Spleen (tissue), 11 donors: ENCODE results near the gene EEF1G. TPM values are rescaled to one million over a fixed set of nuclear protein-coding genes. Genes with fewer than 3 reads are reported as not detected.

Experiments
- DNase-seq: peaks from one replicate; pipeline ENCODE4 v3.0.0-alpha.2; 2020
- H3K27ac ChIP-seq, 8 donors: fragments of 200-600 bp; sonication (generic) in 7 of 8; 1 replicate in 4 of 8; 2 replicates in 4 of 8; pipeline versions ENCODE4 v1.5.0 to v1.8.0; 2016 to 2021; ENCODE audit warnings: inconsistent platforms in 4 of 8, mild to moderate bottlenecking in 4 of 8, moderate library complexity in 1 of 8
- H3K27me3 ChIP-seq, 7 donors: fragments of 200-600 bp; sonication (generic) in 6 of 7; replicated peaks in 1 of 7; 1 replicate in 4 of 7; 2 replicates in 3 of 7; pipeline versions ENCODE4 v1.5.0 to v1.8.0; 2016 to 2021; ENCODE audit warnings: inconsistent platforms in 3 of 7, mild to moderate bottlenecking in 1 of 7
- H3K36me3 ChIP-seq, 6 donors: fragments of 200-600 bp; sonication (generic) in 5 of 6; 1 replicate in 4 of 6; 2 replicates in 2 of 6; pipeline versions ENCODE4 v1.5.0 to v1.8.0; 2016 to 2021; ENCODE audit warnings: inconsistent platforms in 2 of 6
- H3K4me1 ChIP-seq, 6 donors: fragments of 200-600 bp; sonication (generic) in 5 of 6; 1 replicate in 3 of 6; 2 replicates in 3 of 6; pipeline versions ENCODE4 v1.5.0 to v1.8.0; 2016 to 2021; ENCODE audit warnings: inconsistent platforms in 3 of 6
- H3K4me3 ChIP-seq, 8 donors: fragments of 200-600 bp; sonication (generic) in 7 of 8; 1 replicate in 4 of 8; 2 replicates in 4 of 8; pipeline versions ENCODE4 v1.5.0 to v1.8.0; 2016 to 2021; ENCODE audit warnings: inconsistent platforms in 4 of 8, mild to moderate bottlenecking in 4 of 8, moderate library complexity in 2 of 8
- H3K9me3 ChIP-seq, 8 donors: fragments of 200-600 bp; sonication (generic) in 7 of 8; 1 replicate in 4 of 8; 2 replicates in 4 of 8; pipeline versions ENCODE4 v1.5.0 to v1.8.0; 2016 to 2021; ENCODE audit warnings: inconsistent platforms in 4 of 8
- POLR2A ChIP-seq, 3 donors: fragments of 450-650 bp; IDR thresholded peaks; one replicate each; pipeline ENCODE4 v1.5.1; 2017; ENCODE audit warnings: antibody characterized with exemption in 3 of 3, mild to moderate bottlenecking in 1 of 3
- POLR2AphosphoS5 ChIP-seq, 3 donors: sonication (generic); formaldehyde crosslinking; IDR thresholded peaks; one replicate each; pipeline ENCODE4 v1.5.1; 2017; ENCODE audit warnings: antibody characterized with exemption in 3 of 3
- WGBS, 5 donors: extraction: QIAGEN DNeasy Blood & Tissue Kit in 3 of 5; methylation state at CpG; one replicate each; pipeline versions ENCODE4 v1.1.5 to v1.1.7; 2013 to 2018; 5-methylcytosine and 5-hydroxymethylcytosine counted together
- intact Hi-C: fragments of 100-400 bp; cut with DNase I; formaldehyde crosslinking; loops from one replicate; pipeline ENCODE4 v1.15.0; 2023; ENCODE audit warnings: low total_unique reads
- polyA plus RNA-seq, 3 donors: library from polyadenylated mRNA; stranded (reverse); fragments of 200-250 nt; gene quantifications; one replicate each; pipeline ENCODE4 v1.2.1, GENCODE V29; 2013
- total RNA-seq, 7 donors: library from RNA; depleted of rRNA in 3 of 7; stranded (reverse); fragments of >200 nt in 3 of 7; fragmentation: NEBNext Ultra II Directional in 4 of 7; extraction: Animal tissue kit (Norgen Biotek cat#: 25700) in 4 of 7; gene quantifications; one replicate each; pipeline versions ENCODE4 v1.1.0 to v1.2.1, GENCODE V29; 2016 to 2021
- TF ChIP-seq, protein P1 (sequence below), 11 experiments: fragments of 200-600 bp in 7 of 11; fragments of 450-650 bp in 4 of 11; sonication (generic) in 4 of 11; IDR thresholded peaks in 8 of 11; conservative IDR thresholded peaks in 3 of 11; 1 replicate in 7 of 11; 2 replicates in 4 of 11; pipeline versions ENCODE4 v1.4.0 to v1.8.0; 2016 to 2021; ENCODE audit warnings: antibody characterized with exemption in 11 of 11, inconsistent platforms in 4 of 11, mild to moderate bottlenecking in 1 of 11
- donor health status: healthy with polysubstance abuse.
- donor health status: DM: no; HTN: no; CAD: no; lungs with moderate emphysema.
- donor health status: DM: no; HTN: no; CAD: no.
- donor health status: Bipolar disorder and iron deficiency.
- donor health status: healthy.
- donor health status: DM: no; HTN: no; CAD: no.
- donor health status: DM: yes; HTN: yes; CAD: no.

EEF1G gene
- total and polyA plus RNA-seq, 10 donors: 989 to 2,501 (median 1,368) TPM

DNA sequence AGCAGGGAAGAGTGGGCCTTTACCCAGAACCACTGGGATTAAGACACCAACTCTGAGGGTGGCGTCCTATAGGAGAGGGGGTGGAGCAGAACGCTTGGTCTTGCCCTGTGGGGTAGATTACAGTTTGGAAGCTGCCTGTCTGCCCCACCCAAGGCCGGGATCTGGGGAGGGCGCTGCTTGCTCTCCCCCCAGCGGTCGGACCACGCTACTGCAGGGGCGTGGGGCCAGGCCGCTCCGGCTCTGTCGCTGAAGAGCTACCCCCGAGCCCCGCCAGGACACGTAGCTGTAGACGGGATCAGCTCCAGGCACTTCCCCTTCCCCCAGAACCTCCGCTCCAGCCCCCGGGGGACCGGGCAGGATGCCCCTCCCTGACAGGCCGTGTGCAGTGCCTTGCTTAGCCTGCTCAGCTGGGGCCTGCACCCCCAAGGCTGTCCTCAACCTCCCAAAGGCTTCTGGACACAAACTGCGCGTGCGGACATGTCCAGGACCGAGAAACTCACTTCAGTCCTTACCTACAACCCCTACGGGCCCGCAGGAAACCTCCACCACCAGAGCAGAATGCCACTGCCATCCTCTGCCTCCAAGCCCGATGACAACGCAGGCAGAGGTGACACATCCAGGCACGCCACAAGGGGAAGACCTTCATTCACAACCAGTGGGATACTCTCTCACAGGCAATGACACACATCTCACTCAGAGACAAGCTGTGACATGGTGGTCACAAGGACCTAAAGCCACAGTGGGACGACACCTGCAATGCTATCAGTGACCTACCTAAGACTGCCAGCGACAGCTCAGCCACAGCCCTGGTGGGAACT, 30.7 kb downstream of the EEF1G start:
- peaks cover 60 to 100% (median 97%) of the 10 kb centered on the region in 6 donors for H3K4me1 ChIP-seq
- H3K27ac ChIP-seq: peak overlapping the region; percentile 82 to 94 (median 90)
- intact Hi-C loops: loop anchor here (5.0 kb wide), 1 partner anchor 121 kb away; no protein-coding TSS in a partner anchor
- 12 to 23% (median 14%) methylated on average over 21 to 30 of the region's 30 CpGs for WGBS, 5 donors
- no peaks in the 10 kb centered on the region for H3K36me3 ChIP-seq
- TF ChIP-seq, protein P1, sequence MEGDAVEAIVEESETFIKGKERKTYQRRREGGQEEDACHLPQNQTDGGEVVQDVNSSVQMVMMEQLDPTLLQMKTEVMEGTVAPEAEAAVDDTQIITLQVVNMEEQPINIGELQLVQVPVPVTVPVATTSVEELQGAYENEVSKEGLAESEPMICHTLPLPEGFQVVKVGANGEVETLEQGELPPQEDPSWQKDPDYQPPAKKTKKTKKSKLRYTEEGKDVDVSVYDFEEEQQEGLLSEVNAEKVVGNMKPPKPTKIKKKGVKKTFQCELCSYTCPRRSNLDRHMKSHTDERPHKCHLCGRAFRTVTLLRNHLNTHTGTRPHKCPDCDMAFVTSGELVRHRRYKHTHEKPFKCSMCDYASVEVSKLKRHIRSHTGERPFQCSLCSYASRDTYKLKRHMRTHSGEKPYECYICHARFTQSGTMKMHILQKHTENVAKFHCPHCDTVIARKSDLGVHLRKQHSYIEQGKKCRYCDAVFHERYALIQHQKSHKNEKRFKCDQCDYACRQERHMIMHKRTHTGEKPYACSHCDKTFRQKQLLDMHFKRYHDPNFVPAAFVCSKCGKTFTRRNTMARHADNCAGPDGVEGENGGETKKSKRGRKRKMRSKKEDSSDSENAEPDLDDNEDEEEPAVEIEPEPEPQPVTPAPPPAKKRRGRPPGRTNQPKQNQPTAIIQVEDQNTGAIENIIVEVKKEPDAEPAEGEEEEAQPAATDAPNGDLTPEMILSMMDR (IDR thresholded peaks at IDR 0.05 in 8 of 11, conservative IDR thresholded peaks at IDR 0.05 in 3 of 11): peak; percentile 97 to 100 (median 99)
- TF ChIP-seq POLR2AphosphoS5 (IDR thresholded peaks at IDR 0.05) (peak; percentile 28 to 80 (median 61)), POLR2A (IDR thresholded peaks at IDR 0.05) (no peak)
- DNase-seq: peak; percentile 95
- peaks cover 0 to 38% (median 16%) of the 10 kb centered on the region in 7 donors for H3K27me3 ChIP-seq
- peak overlapping the region; percentile 13 to 98 (median 78) for H3K4me3 ChIP-seq
- H3K9me3 ChIP-seq: no peaks in the 10 kb centered on the region

DNA sequence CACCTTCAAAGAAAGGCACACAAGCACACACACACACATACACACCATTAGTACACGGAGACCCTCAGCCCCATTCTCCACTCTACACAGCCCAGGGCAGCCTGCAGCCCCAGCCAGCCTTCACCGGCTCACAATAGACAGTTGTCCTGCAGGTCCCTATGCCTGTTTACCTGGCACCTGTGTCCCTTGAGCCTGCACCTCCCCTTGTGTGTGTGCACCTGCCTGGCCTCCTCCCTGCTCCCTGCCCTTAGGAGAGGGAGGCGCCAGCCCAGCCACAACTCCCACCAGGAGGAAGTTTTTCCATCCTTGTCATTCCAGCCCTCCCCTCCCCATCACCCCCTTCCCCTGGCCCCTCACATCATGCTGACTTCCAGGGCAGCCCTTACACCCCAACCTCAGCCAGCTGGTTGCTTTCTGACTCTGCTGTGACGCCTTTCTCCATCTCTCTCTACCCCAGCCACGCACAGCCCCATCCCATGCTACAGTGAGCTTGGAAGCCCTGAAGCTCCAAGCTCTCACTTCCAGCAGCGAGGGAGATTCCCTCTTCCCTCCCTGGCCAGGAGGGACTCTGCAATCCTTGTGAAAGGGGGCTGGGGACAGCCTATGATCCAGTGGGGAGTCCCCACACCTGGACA, 31.5 kb downstream of the EEF1G start:
- intact Hi-C loops: loop anchor here (5.0 kb wide), 1 partner anchor 120 kb away; no protein-coding TSS in a partner anchor
- peaks cover 58 to 100% (median 96%) of the 10 kb centered on the region in 6 donors for H3K4me1 ChIP-seq
- peak overlapping the region; percentile 82 to 94 (median 90) for H3K27ac ChIP-seq
- H3K27me3 ChIP-seq: peaks cover 0 to 31% (median 13%) of the 10 kb centered on the region in 7 donors
- H3K4me3 ChIP-seq: peak overlapping the region in 5 of 8 donors; percentile 67 to 98 (median 80)
- TF ChIP-seq, protein P1 (IDR thresholded peaks at IDR 0.05 in 8 of 11, conservative IDR thresholded peaks at IDR 0.05 in 3 of 11): no peak
- TF ChIP-seq POLR2A (IDR thresholded peaks at IDR 0.05) (no peak), POLR2AphosphoS5 (IDR thresholded peaks at IDR 0.05) (no peak)
- H3K9me3 ChIP-seq: no peaks in the 10 kb centered on the region
- 60 to 73% (median 65%) methylated on average over 6 of the region's 6 CpGs for WGBS, 5 donors
- H3K36me3 ChIP-seq: no peaks in the 10 kb centered on the region
- DNase-seq: no peak

DNA sequence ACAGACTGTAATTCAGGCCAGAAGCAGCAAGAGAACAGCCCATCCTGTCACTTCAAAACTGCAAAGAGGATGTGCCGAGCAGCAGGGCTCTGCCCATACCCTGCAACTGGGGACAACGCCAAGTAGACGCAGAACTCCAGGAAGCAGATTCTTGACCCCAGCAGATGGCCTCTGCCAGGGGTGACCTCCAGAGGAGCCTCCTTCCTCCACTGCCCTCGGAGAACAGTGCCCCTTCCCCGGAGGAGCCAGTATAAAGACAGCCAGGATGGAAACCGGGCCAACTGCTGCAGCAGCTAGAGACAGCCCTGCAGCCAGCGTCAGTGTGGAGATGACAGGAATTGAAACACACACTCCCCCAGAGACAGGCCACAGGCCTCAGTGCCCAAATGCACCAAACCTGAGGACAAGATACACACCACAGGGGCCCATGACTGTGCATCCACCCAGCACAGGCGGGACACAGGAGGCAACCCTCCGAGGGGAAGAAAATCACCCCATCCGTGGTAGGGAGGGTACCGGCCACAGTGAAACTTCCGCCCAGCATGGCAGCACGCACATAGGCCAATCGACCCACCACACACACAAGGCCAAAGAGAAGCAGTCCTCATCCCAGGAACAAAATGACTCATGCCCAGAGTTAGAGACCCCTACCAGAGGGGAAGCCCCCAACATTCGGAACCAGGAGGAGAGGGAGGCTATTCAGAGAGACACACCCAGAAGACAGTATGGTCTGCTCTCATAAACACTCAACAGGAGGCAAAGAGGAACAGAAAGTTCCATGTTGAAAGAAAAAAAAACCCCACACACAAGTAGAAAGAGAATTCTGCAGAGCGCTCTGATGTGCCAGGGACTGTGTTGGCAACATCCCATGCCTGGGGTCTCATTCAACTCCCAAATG, 32.6 kb downstream of the EEF1G start:
- Histone ChIP-seq H3K4me3 (peak overlapping the region in 7 of 8 donors; percentile 3 to 98 (median 21)), H3K36me3 (peaks cover 0 to 7% (median 0%) of the 10 kb centered on the region in 6 donors), H3K27me3 (peaks cover 0 to 19% (median 5%) of the 10 kb centered on the region in 7 donors), H3K27ac (peak overlapping the region; percentile 54 to 94 (median 90)), H3K4me1 (peaks cover 55 to 99% (median 91%) of the 10 kb centered on the region in 6 donors), H3K9me3 (no peaks in the 10 kb centered on the region)
- intact Hi-C loops: loop anchor here (5.0 kb wide), 1 partner anchor 119 kb away; no protein-coding TSS in a partner anchor
- WGBS, 5 donors: 15 to 42% (median 30%) methylated on average over 11 to 16 of the region's 16 CpGs
- TF ChIP-seq POLR2A (IDR thresholded peaks at IDR 0.05): no peak
- TF ChIP-seq, protein P1 (IDR thresholded peaks at IDR 0.05 in 8 of 11, conservative IDR thresholded peaks at IDR 0.05 in 3 of 11): no peak
- peak; percentile 72 to 83 (median 75) for TF ChIP-seq POLR2AphosphoS5 (IDR thresholded peaks at IDR 0.05)
- peak; percentile 84 for DNase-seq
